ENCODE measurements around the gene ADM5. TPM values are rescaled to one million over a fixed set of nuclear protein-coding genes. Genes with fewer than 3 reads are reported as not detected.
"Not testable (repeated sequence)": the region's sequence is repeated elsewhere in the genome, so short reads cannot be mapped to it uniquely, and the experiment has no call there.

ADM5 gene
- total RNA-seq, 1 donor from 2014 or later = 0.92 TPM

DNA sequence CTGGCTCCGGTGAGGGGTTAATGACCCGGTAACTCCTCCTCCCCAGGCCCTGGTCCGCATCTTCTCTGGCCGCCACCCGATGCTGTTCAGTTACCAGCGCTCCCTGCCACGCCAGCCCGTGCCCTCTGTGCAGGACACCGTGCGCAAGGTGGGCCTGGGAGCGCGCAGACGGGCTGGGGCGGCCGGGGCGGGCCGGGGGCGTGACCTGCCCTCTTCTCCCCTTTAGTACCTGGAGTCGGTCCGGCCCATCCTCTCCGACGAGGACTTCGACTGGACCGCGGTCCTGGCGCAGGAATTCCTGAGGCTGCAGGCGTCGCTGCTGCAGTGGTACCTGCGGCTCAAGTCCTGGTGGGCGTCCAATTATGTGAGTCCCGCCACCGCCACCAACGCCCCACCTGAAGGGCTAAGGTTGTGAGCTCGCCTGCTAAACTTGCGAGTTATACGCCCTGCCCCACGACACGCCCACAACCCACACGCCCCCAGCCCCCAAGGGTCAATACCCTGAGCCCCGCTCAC lies 11.9 kb downstream of the ADM5 start:
- DNase-seq = no peak

DNA sequence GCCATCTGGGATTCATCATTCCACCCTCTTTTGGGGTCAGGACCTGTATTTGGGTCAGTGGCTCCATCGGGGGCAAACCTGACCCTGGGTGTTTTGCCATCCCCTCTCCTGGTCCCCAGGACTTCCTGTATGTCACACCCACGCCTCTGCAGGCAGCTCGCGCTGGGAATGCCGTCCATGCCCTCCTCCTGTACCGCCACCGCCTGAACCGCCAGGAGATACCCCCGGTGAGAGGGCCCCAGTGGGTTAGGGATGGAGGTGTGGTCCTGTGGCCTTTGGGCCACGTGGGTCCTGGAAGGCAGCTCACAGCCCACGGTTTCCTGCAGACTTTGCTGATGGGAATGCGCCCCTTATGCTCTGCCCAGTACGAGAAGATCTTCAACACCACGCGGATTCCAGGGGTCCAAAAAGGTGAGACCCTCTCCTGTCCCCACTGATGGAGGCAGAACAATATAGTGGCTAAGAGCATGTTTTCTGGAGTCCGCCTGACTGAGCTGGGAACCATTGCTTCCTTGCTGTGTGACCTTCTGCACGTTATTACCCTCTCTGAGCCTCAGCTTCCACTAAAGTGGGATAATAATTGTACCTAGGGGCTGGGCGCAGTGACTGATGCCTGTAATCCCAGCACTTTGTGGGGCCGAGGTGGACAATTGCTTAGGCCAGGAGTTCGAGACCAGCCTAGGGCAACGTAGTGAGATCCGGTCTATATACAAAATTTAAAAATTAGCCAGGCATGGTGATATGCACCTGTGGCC lies 15.7 kb downstream of the ADM5 start:
- DNase-seq = no peak

GRCh38 chr19:49705919-49706318 lies 16.5 kb downstream of the ADM5 start:
- no peak for DNase-seq

DNA sequence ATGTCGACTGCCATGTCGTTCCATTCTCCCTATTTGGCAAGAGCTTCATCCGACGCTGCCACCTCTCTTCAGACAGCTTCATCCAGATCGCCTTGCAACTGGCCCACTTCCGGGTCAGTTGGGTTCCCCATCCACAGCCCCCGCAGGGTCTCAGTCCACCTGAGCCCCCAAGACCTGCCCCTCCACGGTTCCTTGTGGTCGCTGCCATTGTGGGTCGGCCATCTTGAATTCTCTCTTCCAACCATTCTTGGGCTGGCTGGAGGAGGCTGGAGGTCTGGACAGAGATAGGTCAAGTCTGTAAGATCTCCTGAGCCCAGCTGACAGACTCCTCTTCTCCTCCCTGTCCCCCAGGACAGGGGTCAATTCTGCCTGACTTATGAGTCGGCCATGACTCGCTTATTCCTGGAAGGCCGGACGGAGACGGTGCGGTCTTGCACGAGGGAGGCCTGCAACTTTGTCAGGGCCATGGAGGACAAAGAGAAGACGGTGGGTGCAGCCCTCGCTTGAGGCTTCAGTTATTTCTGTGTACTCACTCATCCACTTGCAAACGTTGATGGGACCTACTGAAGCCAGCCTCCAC lies 21.1 kb downstream of the ADM5 start:
- no peak for DNase-seq

DNA sequence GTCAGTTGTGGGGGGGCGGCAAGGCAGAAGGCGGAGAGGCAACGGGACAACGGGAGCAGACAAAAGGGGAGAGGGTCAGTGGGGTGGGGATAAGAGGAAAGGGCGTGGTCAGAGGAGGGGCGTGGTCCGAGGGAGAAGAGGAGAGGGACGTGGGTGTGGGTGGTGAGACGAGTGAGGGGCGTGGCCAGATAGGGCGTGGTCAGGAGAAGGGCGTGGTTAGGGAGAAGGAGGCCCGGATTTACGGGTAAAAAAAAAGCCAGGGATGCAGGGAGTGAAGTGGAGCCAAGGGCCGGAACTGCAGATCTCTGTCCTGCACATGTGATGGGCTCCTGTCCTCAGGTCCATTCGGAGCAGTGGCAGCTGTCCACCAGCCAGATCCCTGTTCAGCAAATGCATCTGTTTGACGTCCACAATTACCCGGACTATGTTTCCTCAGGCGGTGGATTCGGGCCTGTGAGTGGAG lies 23.0 kb downstream of the ADM5 start:
- peak; percentile 63 for DNase-seq

- DNase-seq = peak; percentile 73
Measured at GRCh38 chr19:49713236-49713845, 23.9 kb downstream of the ADM5 start.

- no peak for DNase-seq
Measured at GRCh38 chr19:49716154-49716553, 26.8 kb downstream of the ADM5 start.

DNA sequence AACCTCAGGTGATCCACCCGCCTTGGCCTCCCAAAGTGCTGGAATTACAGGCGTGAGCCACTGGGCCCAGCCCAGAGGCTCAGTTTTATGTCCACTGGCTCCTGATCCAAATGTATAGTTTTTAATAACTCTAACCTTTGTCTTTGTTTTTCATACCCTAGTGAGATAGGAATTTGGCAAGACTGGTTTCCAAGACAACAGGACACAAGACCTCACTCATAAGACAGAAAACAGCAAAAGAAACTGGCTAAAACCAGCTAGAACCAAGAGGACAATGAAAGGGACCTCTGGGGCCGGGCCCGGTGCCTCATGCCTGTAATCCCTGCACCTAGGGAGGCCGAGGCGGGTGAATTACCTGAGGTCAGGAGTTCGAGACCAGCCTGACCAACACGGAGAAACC lies 29.1 kb downstream of the ADM5 start:
- peak; percentile 42 for DNase-seq

- DNase-seq = no peak
Measured at GRCh38 chr19:49718991-49719390, 29.6 kb downstream of the ADM5 start.

DNA sequence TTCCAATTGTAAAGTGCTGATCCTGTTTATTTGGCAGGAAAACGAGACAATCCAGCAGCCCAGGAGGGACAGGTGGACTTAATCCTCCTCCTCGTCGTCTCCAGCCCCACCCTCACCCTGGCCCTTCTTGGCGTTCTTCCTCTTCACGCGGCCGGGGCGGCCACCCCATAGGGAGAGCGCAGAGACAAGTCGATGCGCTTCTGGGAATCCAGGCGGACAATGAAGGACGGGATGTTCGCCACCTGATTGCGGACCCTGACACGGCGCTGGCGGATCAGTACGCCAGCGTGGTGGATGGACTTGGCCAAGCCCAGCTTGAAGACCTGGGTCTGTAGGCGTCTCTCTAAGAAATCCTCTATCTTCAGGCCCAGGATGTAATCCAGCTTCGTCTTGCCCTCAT lies 30.0 kb downstream of the ADM5 start:
- not testable (repeated sequence) for DNase-seq

DNA sequence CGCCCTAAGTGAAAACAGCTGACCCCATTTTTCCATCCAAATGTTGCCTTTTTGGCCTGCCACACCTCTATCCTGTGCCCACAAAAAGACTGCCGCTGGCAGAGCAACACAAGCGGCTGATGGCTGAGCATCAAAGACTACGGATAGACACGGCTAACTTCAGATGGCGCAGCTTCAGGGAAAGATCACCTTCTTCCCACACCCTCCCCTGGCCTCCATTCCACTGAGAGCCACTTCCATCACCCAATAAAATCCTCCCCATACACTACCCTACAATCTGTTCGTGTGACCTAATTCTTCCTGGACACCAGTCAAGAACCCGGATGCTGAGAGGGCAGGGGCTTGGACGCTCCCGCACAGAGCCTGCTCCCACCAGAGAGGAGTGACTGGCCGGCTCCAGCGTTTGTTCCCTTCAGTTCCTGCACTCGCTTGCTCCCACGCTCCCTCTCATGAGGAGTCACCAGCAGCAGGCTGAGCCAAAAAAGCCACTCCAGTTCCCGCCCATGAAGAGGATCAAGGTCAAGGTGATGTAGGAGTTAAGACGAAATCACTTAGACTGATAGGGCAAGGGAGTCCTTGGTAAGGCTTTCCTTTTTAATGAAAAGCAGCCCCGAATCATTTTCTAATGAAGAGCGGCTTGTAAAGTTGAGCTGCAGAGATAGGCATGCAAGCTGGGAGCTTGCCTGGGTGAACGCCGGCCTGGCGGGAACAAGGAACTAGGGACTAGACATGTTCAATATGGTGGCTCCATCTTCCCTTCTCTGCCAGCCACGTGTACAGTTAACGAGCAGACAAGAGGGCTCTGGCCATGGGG lies 38.0 kb downstream of the ADM5 start:
- peak; percentile 61 for DNase-seq

- no peak for DNase-seq
Measured at GRCh38 chr19:49730166-49730565, 40.8 kb downstream of the ADM5 start.

DNA sequence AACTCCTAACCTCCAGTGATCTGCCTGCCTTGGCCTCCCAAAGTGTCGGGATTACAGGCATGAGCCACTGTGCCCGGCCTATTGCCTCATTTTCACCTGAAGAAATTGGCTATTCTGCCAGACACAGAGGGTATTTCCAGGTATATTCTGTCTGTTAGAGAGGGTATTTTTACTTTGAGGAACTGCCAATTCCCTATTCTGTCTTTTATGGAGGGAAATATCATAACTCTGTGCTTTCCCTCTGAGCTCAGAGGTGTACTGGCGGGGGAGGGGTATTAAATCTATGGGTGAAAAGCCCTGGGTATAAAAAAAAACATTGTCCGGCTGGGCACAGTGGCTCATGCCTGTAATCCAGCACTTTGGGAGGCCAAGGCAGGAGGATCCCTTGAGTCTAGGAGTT lies 48.9 kb downstream of the ADM5 start:
- DNase-seq = no peak

- no peak for DNase-seq
Measured at GRCh38 chr19:49739098-49739497, 49.7 kb downstream of the ADM5 start.

GRCh38 chr19:49739933-49740332 lies 50.5 kb downstream of the ADM5 start:
- no peak for DNase-seq

Small RNA genes lying within 50 kb of the gene (small RNA-seq; reads per million reads assigned to genes)
- not detected for gene MIR5088 (ENCODE audit: low replicate concordance)

Other genes starting within 250 kb of the ADM5 start
- gene SLC17A7, start 248.1 kb upstream of the ADM5 start, total RNA-seq = 1.4 TPM
- 58.3 TPM for gene PIH1D1, start 237.8 kb upstream of the ADM5 start, total RNA-seq
- 34.6 TPM for gene ALDH16A1, start 236.4 kb upstream of the ADM5 start, total RNA-seq
- 2.5 TPM for gene FLT3LG, start 215.4 kb upstream of the ADM5 start, total RNA-seq
- 1,944 TPM for gene RPL13A, start 202.0 kb upstream of the ADM5 start, total RNA-seq
- gene RPS11, start 193.2 kb upstream of the ADM5 start, total RNA-seq = 5,071 TPM
- 122 TPM for gene FCGRT, start 176.9 kb upstream of the ADM5 start, total RNA-seq
- 41.4 TPM for gene RCN3, start 161.6 kb upstream of the ADM5 start, total RNA-seq
- 47.6 TPM for gene NOSIP, start 109.0 kb upstream of the ADM5 start, total RNA-seq
- 3.4 TPM for gene PRRG2, start 108.3 kb upstream of the ADM5 start, total RNA-seq
- 9.4 TPM for gene PRR12, start 98.4 kb upstream of the ADM5 start, total RNA-seq
- 15.5 TPM for gene RRAS, start 49.5 kb upstream of the ADM5 start, total RNA-seq
- gene SCAF1, start 47.4 kb upstream of the ADM5 start, total RNA-seq = 19.5 TPM
- gene IRF3, start 23.7 kb upstream of the ADM5 start, total RNA-seq = 44.0 TPM
- 10.9 TPM for gene BCL2L12, start 23.7 kb upstream of the ADM5 start, total RNA-seq
- 208 TPM for gene PRMT1, start 12.3 kb upstream of the ADM5 start, total RNA-seq
- 5.1 TPM for gene CPT1C, start 1.5 kb downstream of the ADM5 start, total RNA-seq
- 1.1 TPM for gene TSKS, start 73.7 kb downstream of the ADM5 start, total RNA-seq
- gene AP2A1, start 77.4 kb downstream of the ADM5 start, total RNA-seq = 56.2 TPM
- 25.7 TPM for gene FUZ, start 123.7 kb downstream of the ADM5 start, total RNA-seq
- 38.2 TPM for gene MED25, start 128.7 kb downstream of the ADM5 start, total RNA-seq
- 78.4 TPM for gene PTOV1, start 161.6 kb downstream of the ADM5 start, total RNA-seq
- 23.1 TPM for gene PNKP, start 178.0 kb downstream of the ADM5 start, total RNA-seq
- gene AKT1S1, start 187.8 kb downstream of the ADM5 start, total RNA-seq = 4.5 TPM
- gene TBC1D17, start 188.1 kb downstream of the ADM5 start, total RNA-seq = 11.9 TPM
- not detected for gene IL4I1, start 207.3 kb downstream of the ADM5 start, total RNA-seq
- 3.6 TPM for gene ATF5, start 239.6 kb downstream of the ADM5 start, total RNA-seq
- 33.1 TPM for gene NUP62, start 239.9 kb downstream of the ADM5 start, total RNA-seq